DND-41 (cell line): ENCODE data around the gene AGL.

Source experiments
- EZH2 ChIP-seq: IDR thresholded peaks from 3 replicates; pipeline ENCODE4 v1.6.1; 2012; ENCODE audit warnings: borderline replicate concordance, low read depth, mild to moderate bottlenecking, moderate library complexity, low read length, inconsistent platforms; ENCODE audit not compliant: severe bottlenecking
- TF ChIP-seq, protein P1 (sequence below): IDR thresholded peaks from 2 replicates; pipeline ENCODE4 v1.5.1; 2012; ENCODE audit warnings: borderline replicate concordance, low read length, moderate library complexity, mild to moderate bottlenecking; ENCODE audit not compliant: poor library complexity, severe bottlenecking; ENCODE audit errors: extremely low read depth

DNA sequence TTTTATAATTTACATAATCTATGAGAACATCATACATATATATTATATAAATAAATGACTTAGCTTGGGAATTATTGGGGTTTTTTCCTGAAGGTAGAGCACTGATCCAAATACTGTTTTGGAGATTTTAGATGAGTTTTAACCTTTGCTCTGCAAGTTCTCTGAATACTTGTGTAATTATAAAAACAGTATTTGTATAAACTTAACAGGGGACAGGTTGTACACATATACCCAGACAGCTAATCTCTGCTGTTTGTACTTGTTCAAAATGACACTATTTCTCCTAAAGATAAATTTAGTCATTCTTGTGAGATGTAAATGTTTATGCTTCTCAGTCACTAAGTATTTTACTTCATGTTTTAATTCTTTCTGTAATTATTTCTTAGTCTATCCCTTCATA, 8.7 kb downstream of the AGL start:
- no peak for TF ChIP-seq EZH2
- TF ChIP-seq, protein P1, sequence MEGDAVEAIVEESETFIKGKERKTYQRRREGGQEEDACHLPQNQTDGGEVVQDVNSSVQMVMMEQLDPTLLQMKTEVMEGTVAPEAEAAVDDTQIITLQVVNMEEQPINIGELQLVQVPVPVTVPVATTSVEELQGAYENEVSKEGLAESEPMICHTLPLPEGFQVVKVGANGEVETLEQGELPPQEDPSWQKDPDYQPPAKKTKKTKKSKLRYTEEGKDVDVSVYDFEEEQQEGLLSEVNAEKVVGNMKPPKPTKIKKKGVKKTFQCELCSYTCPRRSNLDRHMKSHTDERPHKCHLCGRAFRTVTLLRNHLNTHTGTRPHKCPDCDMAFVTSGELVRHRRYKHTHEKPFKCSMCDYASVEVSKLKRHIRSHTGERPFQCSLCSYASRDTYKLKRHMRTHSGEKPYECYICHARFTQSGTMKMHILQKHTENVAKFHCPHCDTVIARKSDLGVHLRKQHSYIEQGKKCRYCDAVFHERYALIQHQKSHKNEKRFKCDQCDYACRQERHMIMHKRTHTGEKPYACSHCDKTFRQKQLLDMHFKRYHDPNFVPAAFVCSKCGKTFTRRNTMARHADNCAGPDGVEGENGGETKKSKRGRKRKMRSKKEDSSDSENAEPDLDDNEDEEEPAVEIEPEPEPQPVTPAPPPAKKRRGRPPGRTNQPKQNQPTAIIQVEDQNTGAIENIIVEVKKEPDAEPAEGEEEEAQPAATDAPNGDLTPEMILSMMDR = no peak
